Transverse colon (tissue), 4 donors: ENCODE measurements around the gene DNAJC12.

Experiments
- EP300 ChIP-seq: sonication (generic); formaldehyde crosslinking; IDR thresholded peaks from one replicate; pipeline ENCODE4 v1.6.1; 2017; ENCODE audit warnings: antibody characterized with exemption, low read depth
- POLR2A ChIP-seq: fragments of 450-650 bp; IDR thresholded peaks from one replicate; pipeline ENCODE4 v1.6.1; 2016; ENCODE audit warnings: antibody characterized with exemption, mild to moderate bottlenecking, moderate library complexity
- POLR2AphosphoS5 ChIP-seq, 3 donors: sonication (generic); formaldehyde crosslinking; IDR thresholded peaks; one replicate each; pipeline ENCODE4 v1.6.1; 2016; ENCODE audit warnings: antibody characterized with exemption in 3 of 3
- TF ChIP-seq, protein P1 (sequence below), 5 experiments: fragments of 200-600 bp in 3 of 5; fragments of 450-650 bp in 2 of 5; sonication (generic) in 3 of 5; IDR thresholded peaks; 1 replicate in 2 of 5; 2 replicates in 3 of 5; pipeline ENCODE4 v1.5.1; 2016 to 2017; ENCODE audit warnings: antibody characterized with exemption in 5 of 5, inconsistent platforms in 3 of 5, mild to moderate bottlenecking in 2 of 5, moderate library complexity in 1 of 5

DNA sequence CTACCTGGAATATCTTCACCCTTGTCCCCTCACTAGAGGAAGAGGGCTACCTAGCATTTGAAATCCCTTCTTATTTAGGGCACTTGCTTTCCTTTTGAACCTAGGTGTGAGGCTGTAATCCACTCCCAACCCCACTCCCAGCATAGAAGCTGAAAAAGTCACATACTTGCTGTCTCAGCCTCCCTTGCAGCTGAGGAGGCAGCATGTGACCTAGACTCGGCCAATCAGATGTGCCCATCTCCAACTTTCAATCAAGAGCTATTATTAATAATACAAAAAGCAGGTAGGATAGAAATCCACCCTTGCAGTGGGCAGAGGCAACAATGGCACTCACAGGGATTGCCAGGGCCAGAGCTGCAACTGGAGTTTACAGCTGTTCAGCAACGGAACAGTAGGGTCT is 70.7 kb downstream of the DNAJC12 start:
- TF ChIP-seq EP300 (no peak), POLR2A (no peak), POLR2AphosphoS5 (IDR thresholded peaks at IDR 0.05) (no peak)
- TF ChIP-seq, protein P1, sequence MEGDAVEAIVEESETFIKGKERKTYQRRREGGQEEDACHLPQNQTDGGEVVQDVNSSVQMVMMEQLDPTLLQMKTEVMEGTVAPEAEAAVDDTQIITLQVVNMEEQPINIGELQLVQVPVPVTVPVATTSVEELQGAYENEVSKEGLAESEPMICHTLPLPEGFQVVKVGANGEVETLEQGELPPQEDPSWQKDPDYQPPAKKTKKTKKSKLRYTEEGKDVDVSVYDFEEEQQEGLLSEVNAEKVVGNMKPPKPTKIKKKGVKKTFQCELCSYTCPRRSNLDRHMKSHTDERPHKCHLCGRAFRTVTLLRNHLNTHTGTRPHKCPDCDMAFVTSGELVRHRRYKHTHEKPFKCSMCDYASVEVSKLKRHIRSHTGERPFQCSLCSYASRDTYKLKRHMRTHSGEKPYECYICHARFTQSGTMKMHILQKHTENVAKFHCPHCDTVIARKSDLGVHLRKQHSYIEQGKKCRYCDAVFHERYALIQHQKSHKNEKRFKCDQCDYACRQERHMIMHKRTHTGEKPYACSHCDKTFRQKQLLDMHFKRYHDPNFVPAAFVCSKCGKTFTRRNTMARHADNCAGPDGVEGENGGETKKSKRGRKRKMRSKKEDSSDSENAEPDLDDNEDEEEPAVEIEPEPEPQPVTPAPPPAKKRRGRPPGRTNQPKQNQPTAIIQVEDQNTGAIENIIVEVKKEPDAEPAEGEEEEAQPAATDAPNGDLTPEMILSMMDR (IDR thresholded peaks at IDR 0.05) = no peak
